ENCODE data around the gene DAPK1. TPM values are rescaled to one million over a fixed set of nuclear protein-coding genes. Genes with fewer than 3 reads are reported as not detected.

The DAPK1 gene
- polyA plus RNA-seq, 1 donor: 24.9 TPM

GRCh38 chr9:87556039-87556438 is 58.4 kb downstream of the DAPK1 start:
- H3K4me1 ChIP-seq (ENCODE audit: control insufficient read depth, insufficient read depth, low read length): no peaks in the 10 kb centered on the region
- H3K36me3 ChIP-seq (ENCODE audit: control insufficient read depth, insufficient read depth, low read length): peaks cover 3% of the 10 kb centered on the region
- no peak for DNase-seq
- H3K4me3 ChIP-seq (ENCODE audit: low read length): no peak overlapping the region
- H3K27ac ChIP-seq (ENCODE audit: low read length): no peak overlapping the region
- no peaks in the 10 kb centered on the region for H3K9me3 ChIP-seq (ENCODE audit: control insufficient read depth, low read depth, low read length)
- H3K27me3 ChIP-seq (ENCODE audit: control insufficient read depth, insufficient read depth, low read length): no peaks in the 10 kb centered on the region
- no CpG with 5 or more reads among the region's 7 CpGs for WGBS (ENCODE audit: insufficient coverage, low lambda C conversion rate)

GRCh38 chr9:87556821-87557220 is 59.2 kb downstream of the DAPK1 start:
- Histone ChIP-seq H3K27me3 (ENCODE audit: control insufficient read depth, insufficient read depth, low read length) (no peaks in the 10 kb centered on the region), H3K4me3 (ENCODE audit: low read length) (no peak overlapping the region), H3K9me3 (ENCODE audit: control insufficient read depth, low read depth, low read length) (no peaks in the 10 kb centered on the region), H3K27ac (ENCODE audit: low read length) (no peak overlapping the region), H3K4me1 (ENCODE audit: control insufficient read depth, insufficient read depth, low read length) (no peaks in the 10 kb centered on the region), H3K36me3 (ENCODE audit: control insufficient read depth, insufficient read depth, low read length) (peaks cover 3% of the 10 kb centered on the region)
- WGBS (ENCODE audit: insufficient coverage, low lambda C conversion rate): no CpG with 5 or more reads among the region's 6 CpGs
- DNase-seq: no peak

GRCh38 chr9:87557996-87558395 is 60.3 kb downstream of the DAPK1 start:
- no peak overlapping the region for H3K4me3 ChIP-seq (ENCODE audit: low read length)
- no peaks in the 10 kb centered on the region for H3K9me3 ChIP-seq (ENCODE audit: control insufficient read depth, low read depth, low read length)
- no peaks in the 10 kb centered on the region for H3K27me3 ChIP-seq (ENCODE audit: control insufficient read depth, insufficient read depth, low read length)
- WGBS (ENCODE audit: insufficient coverage, low lambda C conversion rate): no CpG with 5 or more reads among the region's 1 CpG
- DNase-seq: no peak
- no peaks in the 10 kb centered on the region for H3K4me1 ChIP-seq (ENCODE audit: control insufficient read depth, insufficient read depth, low read length)
- H3K27ac ChIP-seq (ENCODE audit: low read length): no peak overlapping the region
- no peaks in the 10 kb centered on the region for H3K36me3 ChIP-seq (ENCODE audit: control insufficient read depth, insufficient read depth, low read length)

GRCh38 chr9:87558606-87559190 is 61.0 kb downstream of the DAPK1 start:
- Histone ChIP-seq H3K9me3 (ENCODE audit: control insufficient read depth, low read depth, low read length) (no peaks in the 10 kb centered on the region), H3K4me3 (ENCODE audit: low read length) (no peak overlapping the region), H3K27me3 (ENCODE audit: control insufficient read depth, insufficient read depth, low read length) (no peaks in the 10 kb centered on the region), H3K27ac (ENCODE audit: low read length) (no peak overlapping the region), H3K36me3 (ENCODE audit: control insufficient read depth, insufficient read depth, low read length) (no peaks in the 10 kb centered on the region), H3K4me1 (ENCODE audit: control insufficient read depth, insufficient read depth, low read length) (no peaks in the 10 kb centered on the region)
- DNase-seq: no peak
- no CpG with 5 or more reads among the region's 5 CpGs for WGBS (ENCODE audit: insufficient coverage, low lambda C conversion rate)

- H3K36me3 ChIP-seq (ENCODE audit: control insufficient read depth, insufficient read depth, low read length): no peaks in the 10 kb centered on the region
- no peak overlapping the region for H3K27ac ChIP-seq (ENCODE audit: low read length)
- no peak for DNase-seq
- no CpG with 5 or more reads among the region's 7 CpGs for WGBS (ENCODE audit: insufficient coverage, low lambda C conversion rate)
- H3K4me1 ChIP-seq (ENCODE audit: control insufficient read depth, insufficient read depth, low read length): peaks cover 1% of the 10 kb centered on the region
- H3K4me3 ChIP-seq (ENCODE audit: low read length): no peak overlapping the region
- H3K9me3 ChIP-seq (ENCODE audit: control insufficient read depth, low read depth, low read length): no peaks in the 10 kb centered on the region
- no peaks in the 10 kb centered on the region for H3K27me3 ChIP-seq (ENCODE audit: control insufficient read depth, insufficient read depth, low read length)
Measured at GRCh38 chr9:87562062-87562461, 64.4 kb downstream of the DAPK1 start.

- H3K27me3 ChIP-seq (ENCODE audit: control insufficient read depth, insufficient read depth, low read length): no peaks in the 10 kb centered on the region
- H3K9me3 ChIP-seq (ENCODE audit: control insufficient read depth, low read depth, low read length): no peaks in the 10 kb centered on the region
- no peak for DNase-seq
- H3K4me1 ChIP-seq (ENCODE audit: control insufficient read depth, insufficient read depth, low read length): peaks cover 4% of the 10 kb centered on the region
- H3K36me3 ChIP-seq (ENCODE audit: control insufficient read depth, insufficient read depth, low read length): no peaks in the 10 kb centered on the region
- WGBS (ENCODE audit: insufficient coverage, low lambda C conversion rate): 86% methylated on average over 1 of the region's 2 CpGs
- H3K4me3 ChIP-seq (ENCODE audit: low read length): no peak overlapping the region
- H3K27ac ChIP-seq (ENCODE audit: low read length): no peak overlapping the region
Measured at GRCh38 chr9:87562530-87563170, 65.0 kb downstream of the DAPK1 start.

GRCh38 chr9:87564111-87564510 is 66.4 kb downstream of the DAPK1 start:
- H3K9me3 ChIP-seq (ENCODE audit: control insufficient read depth, low read depth, low read length): no peaks in the 10 kb centered on the region
- WGBS (ENCODE audit: insufficient coverage, low lambda C conversion rate): no CpG with 5 or more reads among the region's 1 CpG
- H3K27ac ChIP-seq (ENCODE audit: low read length): no peak overlapping the region
- H3K4me3 ChIP-seq (ENCODE audit: low read length): no peak overlapping the region
- H3K4me1 ChIP-seq (ENCODE audit: control insufficient read depth, insufficient read depth, low read length): peaks cover 15% of the 10 kb centered on the region
- H3K36me3 ChIP-seq (ENCODE audit: control insufficient read depth, insufficient read depth, low read length): no peaks in the 10 kb centered on the region
- H3K27me3 ChIP-seq (ENCODE audit: control insufficient read depth, insufficient read depth, low read length): no peaks in the 10 kb centered on the region
- no peak for DNase-seq

GRCh38 chr9:87564791-87565241 is 67.1 kb downstream of the DAPK1 start:
- H3K4me1 ChIP-seq (ENCODE audit: control insufficient read depth, insufficient read depth, low read length): peaks cover 22% of the 10 kb centered on the region
- H3K27ac ChIP-seq (ENCODE audit: low read length): no peak overlapping the region
- no peaks in the 10 kb centered on the region for H3K27me3 ChIP-seq (ENCODE audit: control insufficient read depth, insufficient read depth, low read length)
- DNase-seq: no peak
- H3K4me3 ChIP-seq (ENCODE audit: low read length): no peak overlapping the region
- H3K36me3 ChIP-seq (ENCODE audit: control insufficient read depth, insufficient read depth, low read length): no peaks in the 10 kb centered on the region
- no peaks in the 10 kb centered on the region for H3K9me3 ChIP-seq (ENCODE audit: control insufficient read depth, low read depth, low read length)
- 100% methylated on average over 2 of the region's 4 CpGs for WGBS (ENCODE audit: insufficient coverage, low lambda C conversion rate)

- peak in 1 of 2 donors; percentile 27 for DNase-seq
Measured at GRCh38 chr9:87567001-87567400, 69.3 kb downstream of the DAPK1 start.

GRCh38 chr9:87567571-87567970 is 69.9 kb downstream of the DAPK1 start:
- no peak for DNase-seq
- no peak overlapping the region for H3K27ac ChIP-seq (ENCODE audit: low read length)
- peaks cover 40% of the 10 kb centered on the region for H3K4me1 ChIP-seq (ENCODE audit: control insufficient read depth, insufficient read depth, low read length)
- H3K36me3 ChIP-seq (ENCODE audit: control insufficient read depth, insufficient read depth, low read length): no peaks in the 10 kb centered on the region
- H3K4me3 ChIP-seq (ENCODE audit: low read length): no peak overlapping the region
- WGBS (ENCODE audit: insufficient coverage, low lambda C conversion rate): 100% methylated on average over 3 of the region's 7 CpGs
- no peaks in the 10 kb centered on the region for H3K9me3 ChIP-seq (ENCODE audit: control insufficient read depth, low read depth, low read length)
- H3K27me3 ChIP-seq (ENCODE audit: control insufficient read depth, insufficient read depth, low read length): no peaks in the 10 kb centered on the region

More at GRCh38 chr9:87567001-87567400, 69.3 kb downstream of the DAPK1 start:
- Histone ChIP-seq H3K27me3 (ENCODE audit: control insufficient read depth, insufficient read depth, low read length) (no peaks in the 10 kb centered on the region), H3K4me1 (ENCODE audit: control insufficient read depth, insufficient read depth, low read length) (peaks cover 40% of the 10 kb centered on the region), H3K9me3 (ENCODE audit: control insufficient read depth, low read depth, low read length) (no peaks in the 10 kb centered on the region), H3K27ac (ENCODE audit: low read length) (no peak overlapping the region), H3K4me3 (ENCODE audit: low read length) (no peak overlapping the region), H3K36me3 (ENCODE audit: control insufficient read depth, insufficient read depth, low read length) (no peaks in the 10 kb centered on the region)
- WGBS (ENCODE audit: insufficient coverage, low lambda C conversion rate): no CpG with 5 or more reads among the region's 4 CpGs

GRCh38 chr9:87567983-87568382 is 70.3 kb downstream of the DAPK1 start:
- peaks cover 40% of the 10 kb centered on the region for H3K4me1 ChIP-seq (ENCODE audit: control insufficient read depth, insufficient read depth, low read length)
- no peaks in the 10 kb centered on the region for H3K36me3 ChIP-seq (ENCODE audit: control insufficient read depth, insufficient read depth, low read length)
- H3K27ac ChIP-seq (ENCODE audit: low read length): no peak overlapping the region
- WGBS (ENCODE audit: insufficient coverage, low lambda C conversion rate): no CpG with 5 or more reads among the region's 9 CpGs
- no peak overlapping the region for H3K4me3 ChIP-seq (ENCODE audit: low read length)
- no peak for DNase-seq
- H3K9me3 ChIP-seq (ENCODE audit: control insufficient read depth, low read depth, low read length): no peaks in the 10 kb centered on the region
- no peaks in the 10 kb centered on the region for H3K27me3 ChIP-seq (ENCODE audit: control insufficient read depth, insufficient read depth, low read length)

All from large intestine (tissue), 3 donors.